ENCODE measurements around the gene TSPAN2. TPM values are rescaled to one million over a fixed set of nuclear protein-coding genes. Genes with fewer than 3 reads are reported as not detected.

Gene TSPAN2
- total and polyA plus RNA-seq, 9 of the 15 experiments (the other 6 are each of a cell fraction or from before 2014, with no cell fraction given): not detected

- no peak for TF ChIP-seq HNRNPLL (IDR thresholded peaks at IDR 0.05; ENCODE audit: low read depth, low read length, poor library complexity, severe bottlenecking)
- no peak for TF ChIP-seq HEY1 (CRISPR knock-in tag; IDR thresholded peaks at IDR 0.05; ENCODE audit: borderline replicate concordance)
- TF ChIP-seq BCOR (IDR thresholded peaks at IDR 0.05): no peak
- TF ChIP-seq, protein P1, sequence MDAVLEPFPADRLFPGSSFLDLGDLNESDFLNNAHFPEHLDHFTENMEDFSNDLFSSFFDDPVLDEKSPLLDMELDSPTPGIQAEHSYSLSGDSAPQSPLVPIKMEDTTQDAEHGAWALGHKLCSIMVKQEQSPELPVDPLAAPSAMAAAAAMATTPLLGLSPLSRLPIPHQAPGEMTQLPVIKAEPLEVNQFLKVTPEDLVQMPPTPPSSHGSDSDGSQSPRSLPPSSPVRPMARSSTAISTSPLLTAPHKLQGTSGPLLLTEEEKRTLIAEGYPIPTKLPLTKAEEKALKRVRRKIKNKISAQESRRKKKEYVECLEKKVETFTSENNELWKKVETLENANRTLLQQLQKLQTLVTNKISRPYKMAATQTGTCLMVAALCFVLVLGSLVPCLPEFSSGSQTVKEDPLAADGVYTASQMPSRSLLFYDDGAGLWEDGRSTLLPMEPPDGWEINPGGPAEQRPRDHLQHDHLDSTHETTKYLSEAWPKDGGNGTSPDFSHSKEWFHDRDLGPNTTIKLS (IDR thresholded peaks at IDR 0.05; ENCODE audit: borderline replicate concordance, low read depth): no peak
- TF ChIP-seq SMAD3 (CRISPR knock-in tag; conservative IDR thresholded peaks at IDR 0.05): no peak
- TF ChIP-seq, protein P2, sequence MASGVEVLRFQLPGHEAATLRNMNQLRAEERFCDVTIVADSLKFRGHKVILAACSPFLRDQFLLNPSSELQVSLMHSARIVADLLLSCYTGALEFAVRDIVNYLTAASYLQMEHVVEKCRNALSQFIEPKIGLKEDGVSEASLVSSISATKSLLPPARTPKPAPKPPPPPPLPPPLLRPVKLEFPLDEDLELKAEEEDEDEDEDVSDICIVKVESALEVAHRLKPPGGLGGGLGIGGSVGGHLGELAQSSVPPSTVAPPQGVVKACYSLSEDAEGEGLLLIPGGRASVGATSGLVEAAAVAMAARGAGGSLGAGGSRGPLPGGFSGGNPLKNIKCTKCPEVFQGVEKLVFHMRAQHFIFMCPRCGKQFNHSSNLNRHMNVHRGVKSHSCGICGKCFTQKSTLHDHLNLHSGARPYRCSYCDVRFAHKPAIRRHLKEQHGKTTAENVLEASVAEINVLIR (CRISPR knock-in tag; IDR thresholded peaks at IDR 0.05): no peak
- TF ChIP-seq ZMIZ1 (IDR thresholded peaks at IDR 0.05; ENCODE audit: low read depth in 2 of 2, low read length in 2 of 2): no peak
- no peak for TF ChIP-seq ZC3H8 (IDR thresholded peaks at IDR 0.05)
- no peak for TF ChIP-seq HOXB6 (CRISPR knock-in tag; IDR thresholded peaks at IDR 0.05; ENCODE audit: borderline replicate concordance)
- TF ChIP-seq, protein P3, sequence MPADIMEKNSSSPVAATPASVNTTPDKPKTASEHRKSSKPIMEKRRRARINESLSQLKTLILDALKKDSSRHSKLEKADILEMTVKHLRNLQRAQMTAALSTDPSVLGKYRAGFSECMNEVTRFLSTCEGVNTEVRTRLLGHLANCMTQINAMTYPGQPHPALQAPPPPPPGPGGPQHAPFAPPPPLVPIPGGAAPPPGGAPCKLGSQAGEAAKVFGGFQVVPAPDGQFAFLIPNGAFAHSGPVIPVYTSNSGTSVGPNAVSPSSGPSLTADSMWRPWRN (IDR thresholded peaks at IDR 0.05; ENCODE audit: low read depth): no peak
- TF ChIP-seq, protein P4, sequence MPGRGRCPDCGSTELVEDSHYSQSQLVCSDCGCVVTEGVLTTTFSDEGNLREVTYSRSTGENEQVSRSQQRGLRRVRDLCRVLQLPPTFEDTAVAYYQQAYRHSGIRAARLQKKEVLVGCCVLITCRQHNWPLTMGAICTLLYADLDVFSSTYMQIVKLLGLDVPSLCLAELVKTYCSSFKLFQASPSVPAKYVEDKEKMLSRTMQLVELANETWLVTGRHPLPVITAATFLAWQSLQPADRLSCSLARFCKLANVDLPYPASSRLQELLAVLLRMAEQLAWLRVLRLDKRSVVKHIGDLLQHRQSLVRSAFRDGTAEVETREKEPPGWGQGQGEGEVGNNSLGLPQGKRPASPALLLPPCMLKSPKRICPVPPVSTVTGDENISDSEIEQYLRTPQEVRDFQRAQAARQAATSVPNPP (IDR thresholded peaks at IDR 0.05; ENCODE audit: borderline replicate concordance, insufficient read depth, insufficient read length): no peak
These were observed 9.8 kb upstream of the TSPAN2 start (continued) for GRCh38 chr1:115098979-115099692.

Measured in K562 (cell line).